OCI-LY7 (cell line): Measurements from ENCODE around the gene SFXN5.

ENCODE experiments used
- EZH2phosphoT487 ChIP-seq: fragments of 200-600 bp; sonication (generic); IDR thresholded peaks from 2 replicates; pipeline ENCODE4 v1.6.1; 2018; ENCODE audit warnings: low read depth, borderline replicate concordance, mild to moderate bottlenecking, mixed run types, antibody characterized with exemption, low read length, moderate library complexity, mixed read lengths
- TF ChIP-seq, protein P1 (sequence below): fragments of 200-600 bp; sonication (generic); conservative IDR thresholded peaks from 2 replicates; pipeline ENCODE4 v1.5.1; 2014; ENCODE audit warnings: mild to moderate bottlenecking, antibody characterized with exemption, low read length, moderate library complexity, mixed read lengths

DNA sequence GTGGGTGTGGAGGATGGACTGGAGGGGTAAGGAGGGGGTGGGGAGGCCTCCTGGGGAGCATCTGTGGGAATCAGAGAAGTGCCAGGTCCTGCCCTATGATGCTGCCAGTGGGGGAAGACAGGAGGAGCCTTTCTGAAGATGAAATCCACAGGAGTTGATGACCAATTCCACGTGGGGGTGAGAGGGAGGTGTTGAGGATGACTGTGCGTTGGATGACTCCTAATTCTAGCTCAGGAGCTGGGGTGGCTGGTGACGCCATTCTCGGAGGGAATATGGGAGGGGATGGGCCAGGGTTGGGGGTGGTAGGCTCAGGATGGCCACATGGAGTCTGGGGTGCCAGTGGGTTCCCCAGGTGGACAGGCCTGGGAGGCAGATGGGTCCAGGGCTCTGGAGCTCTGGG is 121.9 kb downstream of the SFXN5 start:
- TF ChIP-seq, protein P1, sequence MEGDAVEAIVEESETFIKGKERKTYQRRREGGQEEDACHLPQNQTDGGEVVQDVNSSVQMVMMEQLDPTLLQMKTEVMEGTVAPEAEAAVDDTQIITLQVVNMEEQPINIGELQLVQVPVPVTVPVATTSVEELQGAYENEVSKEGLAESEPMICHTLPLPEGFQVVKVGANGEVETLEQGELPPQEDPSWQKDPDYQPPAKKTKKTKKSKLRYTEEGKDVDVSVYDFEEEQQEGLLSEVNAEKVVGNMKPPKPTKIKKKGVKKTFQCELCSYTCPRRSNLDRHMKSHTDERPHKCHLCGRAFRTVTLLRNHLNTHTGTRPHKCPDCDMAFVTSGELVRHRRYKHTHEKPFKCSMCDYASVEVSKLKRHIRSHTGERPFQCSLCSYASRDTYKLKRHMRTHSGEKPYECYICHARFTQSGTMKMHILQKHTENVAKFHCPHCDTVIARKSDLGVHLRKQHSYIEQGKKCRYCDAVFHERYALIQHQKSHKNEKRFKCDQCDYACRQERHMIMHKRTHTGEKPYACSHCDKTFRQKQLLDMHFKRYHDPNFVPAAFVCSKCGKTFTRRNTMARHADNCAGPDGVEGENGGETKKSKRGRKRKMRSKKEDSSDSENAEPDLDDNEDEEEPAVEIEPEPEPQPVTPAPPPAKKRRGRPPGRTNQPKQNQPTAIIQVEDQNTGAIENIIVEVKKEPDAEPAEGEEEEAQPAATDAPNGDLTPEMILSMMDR, result no peak
- TF ChIP-seq EZH2phosphoT487, result no peak
